ACC112 (cell line): ENCODE data around the gene FBN1.
A peak's percentile ranks its signal among the peaks of the same experiment; 100 is the strongest.

ENCODE experiments used
- H2AFZ ChIP-seq: fragments of 200-600 bp; sonication (generic); one replicate; pipeline ENCODE4 v1.6.0; 2017; ENCODE audit warnings: antibody characterized with exemption, low read length; ENCODE audit not compliant: unreplicated experiment
- H3K27ac ChIP-seq: fragments of 200-600 bp; sonication (generic); 2 replicates; pipeline ENCODE4 v1.5.1; 2014; ENCODE audit warnings: low read depth, mild to moderate bottlenecking, antibody characterized with exemption, low read length, moderate library complexity
- H3K27me3 ChIP-seq: fragments of 200-600 bp; sonication (generic); 2 replicates; pipeline ENCODE4 v1.6.1; 2014; ENCODE audit warnings: mild to moderate bottlenecking, antibody characterized with exemption, low read length, moderate library complexity, mixed read lengths; ENCODE audit not compliant: insufficient read depth
- H3K36me3 ChIP-seq: fragments of 200-600 bp; sonication (generic); 2 replicates; pipeline ENCODE4 v1.6.1; 2016; ENCODE audit warnings: mild to moderate bottlenecking, antibody characterized with exemption, low read length, moderate library complexity, mixed read lengths; ENCODE audit not compliant: insufficient read depth
- H3K4me1 ChIP-seq: fragments of 200-600 bp; sonication (generic); one replicate; pipeline ENCODE4 v1.6.1; 2016; ENCODE audit warnings: low read length, mixed read lengths; ENCODE audit not compliant: insufficient read depth, unreplicated experiment, control insufficient read depth
- H3K4me3 ChIP-seq: fragments of 200-600 bp; sonication (generic); 2 replicates; pipeline ENCODE4 v1.5.1; 2014; ENCODE audit warnings: mild to moderate bottlenecking, low read depth, low read length
- H3K79me2 ChIP-seq: fragments of 200-600 bp; sonication (generic); one replicate; pipeline ENCODE4 v1.6.0; 2016; ENCODE audit warnings: low read length; ENCODE audit not compliant: control insufficient read depth, unreplicated experiment, insufficient read depth

The FBN1 gene

DNA sequence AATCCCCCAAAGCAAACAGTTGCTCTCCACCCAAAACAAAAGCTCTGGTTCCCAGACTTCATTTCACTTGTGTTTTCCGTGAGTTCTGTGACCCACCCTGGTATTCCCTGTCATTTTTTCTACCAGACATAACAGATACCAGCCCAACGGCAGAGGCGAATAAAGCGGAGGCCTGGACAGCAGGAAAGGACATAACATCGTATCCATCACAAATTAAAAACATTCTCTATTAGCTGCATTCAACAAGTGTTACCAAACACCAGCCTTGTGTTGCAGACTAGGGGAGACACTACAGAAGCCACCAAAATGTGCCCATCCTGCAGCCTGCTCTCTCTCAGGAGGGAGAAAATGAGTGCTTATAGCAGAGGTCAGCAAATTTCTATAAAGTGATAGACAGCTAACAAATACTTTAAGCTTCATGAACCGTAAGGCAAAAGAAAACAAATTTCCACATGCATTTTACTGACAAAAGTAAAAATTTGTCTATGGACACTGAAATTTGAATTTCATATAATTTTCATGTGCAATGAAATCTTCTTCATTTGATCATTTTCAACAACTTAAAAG is 7.1 kb upstream of the FBN1 start:
- Histone ChIP-seq H3K79me2 (no peaks in the 10 kb centered on the region), H3K27ac (no peak overlapping the region), H3K4me1 (peaks cover 8% of the 10 kb centered on the region), H2AFZ (no peak overlapping the region), H3K27me3 (no peaks in the 10 kb centered on the region), H3K4me3 (no peak overlapping the region), H3K36me3 (no peaks in the 10 kb centered on the region)

DNA sequence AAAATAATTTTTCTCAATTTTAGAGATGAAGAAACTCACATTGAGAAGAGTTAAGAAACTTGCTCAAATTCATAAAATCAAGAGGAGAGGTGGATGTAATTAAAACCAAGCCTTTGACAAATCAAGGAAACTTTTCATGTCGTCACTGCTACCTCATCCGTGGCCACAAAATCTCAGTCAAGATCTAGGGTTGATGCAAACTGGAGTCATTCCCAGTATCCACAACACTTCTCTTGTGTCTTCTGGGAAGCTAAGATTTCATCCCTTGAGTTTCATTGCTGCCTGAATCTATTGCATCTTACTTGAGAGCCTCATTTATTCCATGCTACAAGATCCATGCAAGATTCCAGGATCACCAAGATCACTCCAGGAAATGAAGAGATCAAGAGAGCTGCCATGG is 5.4 kb upstream of the FBN1 start:
- Histone ChIP-seq H3K27me3 (no peaks in the 10 kb centered on the region), H3K4me1 (peaks cover 19% of the 10 kb centered on the region), H3K4me3 (no peak overlapping the region), H3K36me3 (no peaks in the 10 kb centered on the region), H3K79me2 (peaks cover 15% of the 10 kb centered on the region), H2AFZ (no peak overlapping the region), H3K27ac (no peak overlapping the region)

DNA sequence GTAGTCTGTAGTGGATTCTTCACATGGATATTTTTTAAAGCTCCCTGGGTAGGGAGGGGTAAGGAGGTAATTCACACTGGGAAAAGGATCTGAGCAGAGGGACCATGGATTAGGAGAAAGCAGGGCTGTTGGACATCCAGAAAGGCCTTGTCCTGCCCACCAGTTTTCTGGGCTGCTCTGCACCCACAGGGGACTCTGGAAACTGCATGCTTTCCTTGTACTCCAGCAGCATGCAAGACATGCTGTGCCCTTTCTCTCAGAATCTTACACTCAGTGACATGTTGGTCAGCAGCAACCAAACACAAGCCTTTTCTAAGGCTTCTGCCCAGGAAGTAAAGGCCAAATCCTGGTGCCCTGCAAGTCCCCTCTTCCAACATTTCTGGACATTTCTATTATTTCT is 2.5 kb upstream of the FBN1 start:
- Histone ChIP-seq H3K4me3 (no peak overlapping the region), H3K27ac (no peak overlapping the region), H3K36me3 (no peaks in the 10 kb centered on the region), H3K79me2 (peaks cover 40% of the 10 kb centered on the region), H3K27me3 (no peaks in the 10 kb centered on the region), H2AFZ (no peak overlapping the region), H3K4me1 (peaks cover 19% of the 10 kb centered on the region)

DNA sequence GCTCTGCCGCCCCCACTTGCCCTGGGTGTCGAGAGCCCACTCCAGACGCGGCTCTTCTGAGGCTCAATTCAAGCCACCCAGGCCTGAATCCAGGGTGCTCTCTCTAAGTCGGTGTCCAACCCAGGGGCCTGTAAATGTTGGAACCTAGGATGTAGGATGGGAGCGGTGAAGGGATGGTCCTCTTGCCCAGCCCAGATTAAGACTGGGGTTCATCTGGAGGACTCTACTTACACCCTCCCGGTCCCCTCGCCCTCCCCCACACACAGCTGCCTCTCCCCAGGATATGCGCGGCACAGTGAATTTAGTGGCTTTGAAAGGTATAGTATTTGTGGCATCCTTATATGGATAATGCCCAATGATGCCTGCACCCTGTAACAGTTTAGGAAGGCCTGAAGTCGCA is 822 bp upstream of the FBN1 start:
- H3K4me3 ChIP-seq, result peak overlapping the region; percentile 93
- H3K79me2 ChIP-seq, result peaks cover 56% of the 10 kb centered on the region
- peak overlapping the region; percentile 58 for H2AFZ ChIP-seq
- peak overlapping the region; percentile 85 for H3K27ac ChIP-seq
- no peaks in the 10 kb centered on the region for H3K27me3 ChIP-seq
- 0 out of 2 replicates have a peak, but pooled peaks cover under 1% of the 10 kb centered on the region for H3K36me3 ChIP-seq
- H3K4me1 ChIP-seq, result peaks cover 25% of the 10 kb centered on the region

DNA sequence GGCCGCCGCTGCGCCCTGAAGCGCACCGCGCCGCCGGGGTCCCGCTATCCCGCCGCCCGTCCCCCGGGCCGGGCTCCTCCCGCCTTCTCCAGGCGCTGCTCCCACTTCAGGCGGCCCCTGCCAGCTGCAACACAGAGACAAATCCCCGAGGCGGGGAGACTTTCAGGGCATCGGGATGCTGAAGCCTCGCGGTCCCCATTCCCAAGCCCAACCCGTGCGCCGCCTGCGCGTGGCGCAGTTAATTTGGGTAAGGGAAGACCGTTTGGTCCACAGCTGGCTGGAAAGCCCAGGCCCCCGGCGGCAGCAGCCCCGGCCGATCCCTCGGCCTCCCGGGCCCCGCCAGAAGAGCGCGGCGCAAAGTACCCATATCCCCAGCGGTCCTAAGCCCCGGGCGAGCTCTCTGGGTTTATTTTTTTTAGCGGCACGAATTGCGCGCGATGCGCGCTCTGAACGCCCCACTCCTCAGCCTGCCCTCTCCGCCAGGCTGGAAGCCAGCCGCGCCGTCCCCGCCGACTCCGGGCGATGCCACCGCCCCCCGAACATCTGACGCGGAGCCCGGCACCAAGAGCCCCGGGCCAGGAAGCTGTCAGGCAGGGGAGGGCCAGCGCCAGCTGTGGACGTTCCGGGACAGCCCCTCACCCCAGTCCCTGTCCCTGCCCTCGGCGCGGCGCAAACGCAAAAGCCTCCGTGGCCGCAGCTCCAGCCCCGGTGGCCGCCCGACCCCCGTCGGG is 517 bp downstream of the FBN1 start:
- H3K4me1 ChIP-seq, result peaks cover 38% of the 10 kb centered on the region
- H3K4me3 ChIP-seq, result peak overlapping the region; percentile 93
- H3K27me3 ChIP-seq, result no peaks in the 10 kb centered on the region
- peak overlapping the region; percentile 85 for H3K27ac ChIP-seq
- H2AFZ ChIP-seq, result no peak overlapping the region
- peaks cover 13% of the 10 kb centered on the region for H3K36me3 ChIP-seq
- peaks cover 69% of the 10 kb centered on the region for H3K79me2 ChIP-seq

DNA sequence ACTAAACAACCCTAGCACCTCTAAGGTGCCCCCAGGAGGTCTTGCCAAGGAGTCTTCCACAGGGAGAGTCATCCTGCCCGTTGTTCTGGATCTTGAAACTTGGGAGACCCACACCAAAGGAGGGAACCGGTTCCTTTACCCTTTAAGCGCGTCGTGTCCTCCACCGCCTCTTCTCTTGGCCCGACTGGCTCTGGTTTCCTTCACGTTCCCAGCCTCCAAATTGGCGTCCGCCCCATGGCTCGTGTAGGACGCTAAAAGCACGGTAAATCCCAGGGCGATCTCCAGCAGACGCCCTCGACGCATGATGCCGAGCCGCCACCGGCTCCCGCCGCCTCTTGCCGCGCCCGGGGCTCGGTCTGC is 1.1 kb downstream of the FBN1 start:
- Histone ChIP-seq H2AFZ (no peak overlapping the region), H3K79me2 (peaks cover 74% of the 10 kb centered on the region), H3K36me3 (peaks cover 19% of the 10 kb centered on the region), H3K4me3 (peak overlapping the region; percentile 93), H3K27me3 (no peaks in the 10 kb centered on the region), H3K27ac (peak overlapping the region; percentile 85), H3K4me1 (peaks cover 43% of the 10 kb centered on the region)

DNA sequence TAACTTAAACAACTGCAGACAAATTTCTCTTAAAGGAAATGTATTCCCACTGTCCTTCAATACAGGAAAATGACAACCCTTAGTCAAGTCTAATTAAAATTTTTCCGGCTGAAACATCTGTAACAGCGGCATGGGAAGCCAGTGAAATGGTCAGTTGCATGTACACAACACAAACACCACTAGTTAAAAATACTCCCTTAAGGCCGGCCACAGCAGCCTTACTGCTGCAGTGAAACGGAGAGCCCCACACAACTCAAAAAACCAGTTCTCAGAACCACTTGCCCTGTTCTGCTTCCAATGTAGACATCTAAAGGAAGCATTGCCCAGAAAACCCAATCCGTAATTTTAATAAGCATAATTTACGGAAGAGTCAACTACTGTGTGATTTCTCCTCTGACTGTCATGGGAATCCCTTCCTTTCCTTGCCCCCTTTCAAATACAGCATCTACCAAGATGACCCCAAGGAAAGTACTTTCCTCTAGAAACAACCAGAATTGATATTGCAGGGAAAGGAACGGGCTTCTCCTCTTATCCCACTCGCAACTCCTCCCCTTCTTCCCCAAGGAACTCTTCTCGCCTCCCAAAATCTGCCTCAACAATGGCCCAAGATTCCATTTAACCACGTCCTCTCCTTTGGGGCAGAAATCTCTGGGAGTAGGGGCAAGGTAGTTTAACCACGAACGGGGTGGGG is 1.6 kb downstream of the FBN1 start:
- no peaks in the 10 kb centered on the region for H3K27me3 ChIP-seq
- H3K79me2 ChIP-seq, result peaks cover 80% of the 10 kb centered on the region
- H3K4me3 ChIP-seq, result peak overlapping the region; percentile 93
- H3K27ac ChIP-seq, result peak overlapping the region; percentile 85
- H3K4me1 ChIP-seq, result peaks cover 44% of the 10 kb centered on the region
- no peak overlapping the region for H2AFZ ChIP-seq
- H3K36me3 ChIP-seq, result peaks cover 24% of the 10 kb centered on the region

DNA sequence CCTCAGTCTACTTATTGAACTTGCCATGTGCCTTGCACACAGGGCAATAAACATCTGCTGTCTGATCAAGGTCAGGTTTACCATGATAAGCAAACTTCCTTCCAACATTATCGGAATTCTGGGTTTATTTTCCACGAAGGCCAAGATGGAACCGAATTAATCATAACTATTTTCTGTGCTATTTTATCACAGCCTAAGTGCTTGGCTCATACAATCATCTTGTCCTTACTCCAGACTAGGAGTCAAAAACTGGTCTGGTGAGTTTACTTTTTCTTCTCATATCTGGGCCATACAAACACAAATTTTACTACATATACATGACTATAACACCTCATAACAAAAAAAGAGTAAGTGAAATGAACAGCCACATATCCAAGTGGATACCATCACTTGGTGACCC is 2.3 kb downstream of the FBN1 start:
- Histone ChIP-seq H2AFZ (peak overlapping the region; percentile 13), H3K27me3 (no peaks in the 10 kb centered on the region), H3K79me2 (peaks cover 87% of the 10 kb centered on the region), H3K36me3 (peaks cover 27% of the 10 kb centered on the region), H3K4me3 (peak overlapping the region; percentile 93), H3K4me1 (peaks cover 43% of the 10 kb centered on the region), H3K27ac (peak overlapping the region; percentile 85)

DNA sequence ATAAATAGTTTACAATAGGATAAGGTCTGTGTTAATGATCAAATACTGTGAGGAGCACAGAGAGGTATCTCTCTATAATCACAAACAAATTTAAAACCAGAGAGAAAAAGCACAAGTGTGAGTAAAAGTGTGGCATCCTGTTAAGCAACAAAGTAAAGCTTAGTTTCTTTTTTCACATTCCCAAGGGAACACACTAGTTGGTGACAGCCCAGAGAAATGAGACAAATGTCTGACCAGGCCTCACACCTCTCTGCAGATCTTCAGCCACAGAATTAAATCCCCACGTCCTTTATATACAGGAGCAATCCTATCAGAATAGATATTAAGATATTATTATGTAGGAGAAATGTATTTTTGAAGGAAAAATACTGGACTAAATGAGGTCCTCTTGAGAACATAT is 2.7 kb downstream of the FBN1 start:
- Histone ChIP-seq H3K79me2 (peaks cover 91% of the 10 kb centered on the region), H3K27me3 (no peaks in the 10 kb centered on the region), H3K36me3 (peaks cover 29% of the 10 kb centered on the region), H3K4me3 (peak overlapping the region; percentile 93), H2AFZ (peak overlapping the region; percentile 13), H3K27ac (peak overlapping the region; percentile 85), H3K4me1 (peaks cover 38% of the 10 kb centered on the region)

DNA sequence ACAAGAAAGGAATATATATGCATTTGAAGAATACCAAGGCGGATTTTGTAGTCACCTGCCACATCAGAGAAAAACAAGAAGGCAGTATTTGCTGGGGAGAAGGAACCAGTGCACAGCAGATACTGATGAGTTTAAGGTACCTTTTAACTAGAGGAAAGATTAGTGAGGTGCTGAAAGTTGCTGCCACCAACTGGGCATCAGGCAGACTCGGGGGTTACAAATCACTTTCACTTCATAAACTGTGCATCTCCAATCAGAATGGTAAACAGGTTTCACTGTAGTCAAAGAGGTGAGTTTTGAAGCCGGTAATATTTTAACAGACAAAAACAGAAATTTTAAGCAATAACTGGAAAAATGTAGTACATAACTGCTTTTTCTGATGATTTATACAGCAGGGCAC is 4.1 kb downstream of the FBN1 start:
- Histone ChIP-seq H3K4me3 (peak overlapping the region; percentile 93), H3K27ac (peak overlapping the region; percentile 85), H3K36me3 (peaks cover 33% of the 10 kb centered on the region), H3K79me2 (peaks cover 94% of the 10 kb centered on the region), H3K27me3 (no peaks in the 10 kb centered on the region), H3K4me1 (peaks cover 36% of the 10 kb centered on the region), H2AFZ (no peak overlapping the region)

DNA sequence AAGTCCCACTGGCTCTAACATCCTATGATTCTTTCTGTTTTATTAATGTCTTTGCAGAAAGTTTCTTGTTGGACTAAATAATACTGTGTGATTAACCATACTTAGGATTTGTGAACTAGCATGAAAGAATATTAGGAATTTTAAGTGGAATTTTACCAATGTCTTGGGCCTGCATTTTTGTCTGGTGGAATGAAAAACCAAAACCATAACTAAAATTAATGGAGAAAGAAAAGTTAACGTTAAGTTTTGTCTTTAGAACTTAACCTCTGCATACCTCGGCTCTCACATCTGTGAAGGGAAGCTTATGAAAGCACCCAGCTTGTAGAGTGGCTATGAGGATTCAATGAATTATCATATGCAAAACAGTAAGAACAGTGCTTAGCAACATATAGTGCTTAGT is 6.5 kb downstream of the FBN1 start:
- peaks cover 98% of the 10 kb centered on the region for H3K79me2 ChIP-seq
- peaks cover 59% of the 10 kb centered on the region for H3K4me1 ChIP-seq
- no peak overlapping the region for H3K4me3 ChIP-seq
- H3K27ac ChIP-seq, result peak overlapping the region; percentile 85; the same call in 1 of the 2 replicates
- peaks cover 42% of the 10 kb centered on the region for H3K36me3 ChIP-seq
- H2AFZ ChIP-seq, result no peak overlapping the region
- H3K27me3 ChIP-seq, result no peaks in the 10 kb centered on the region
